Karpas-422 (cell line): ENCODE data around the gene TNK2. TPM values are rescaled to one million over a fixed set of nuclear protein-coding genes. Genes with fewer than 3 reads are reported as not detected.
"Not testable (repeated sequence)": the region's sequence is repeated elsewhere in the genome, so short reads cannot be mapped to it uniquely, and the experiment has no call there.

Experiments used
- DNase-seq: peaks from one replicate; pipeline ENCODE4 v3.0.0-alpha.2; 2015
- H2AFZ ChIP-seq: fragments of 200-600 bp; sonication (generic); 2 replicates; pipeline ENCODE4 v1.6.1; 2014; ENCODE audit warnings: antibody characterized with exemption, low read length, mixed read lengths
- H3K27ac ChIP-seq: fragments of 200-600 bp; sonication (generic); 2 replicates; pipeline ENCODE4 v1.5.1; 2014; ENCODE audit warnings: mild to moderate bottlenecking, low read length, moderate library complexity
- H3K27me3 ChIP-seq: fragments of 200-600 bp; sonication (generic); 2 replicates; pipeline ENCODE4 v1.6.1; 2014; ENCODE audit warnings: low read length, mixed read lengths
- H3K36me3 ChIP-seq: fragments of 200-600 bp; sonication (generic); 2 replicates; pipeline ENCODE4 v1.6.1; 2014; ENCODE audit warnings: low read length, mixed read lengths; ENCODE audit not compliant: insufficient read depth
- H3K4me1 ChIP-seq: fragments of 200-600 bp; sonication (generic); 2 replicates; pipeline ENCODE4 v1.6.1; 2014; ENCODE audit warnings: mild to moderate bottlenecking, low read length, mixed read lengths
- H3K4me2 ChIP-seq: fragments of 200-600 bp; sonication (generic); 2 replicates; pipeline ENCODE4 v1.6.1; 2014; ENCODE audit warnings: low read length, low read depth, mild to moderate bottlenecking; ENCODE audit not compliant: poor library complexity, severe bottlenecking
- H3K4me3 ChIP-seq: fragments of 200-600 bp; sonication (generic); 2 replicates; pipeline ENCODE4 v1.5.1; 2014; ENCODE audit warnings: mild to moderate bottlenecking, antibody characterized with exemption, low read length, mixed read lengths
- H3K79me2 ChIP-seq: fragments of 200-600 bp; sonication (generic); 2 replicates; pipeline ENCODE4 v1.6.1; 2014; ENCODE audit warnings: mild to moderate bottlenecking, low read length, mixed read lengths
- H3K9ac ChIP-seq: fragments of 200-600 bp; sonication (generic); 2 replicates; pipeline ENCODE4 v1.6.0; 2014; ENCODE audit warnings: low read length
- H3K9me2 ChIP-seq: fragments of 200-600 bp; sonication (generic), shearing (Covaris generic); replicated peaks from 2 replicates; pipeline ENCODE4 v1.6.0; 2014; ENCODE audit warnings: mild to moderate bottlenecking, low read length, moderate library complexity; ENCODE audit not compliant: insufficient read depth
- H3K9me3 ChIP-seq: fragments of 300-700, 200-600 bp; sonication (generic); 2 replicates; pipeline ENCODE4 v1.6.1; 2014; ENCODE audit warnings: low read length, mixed read lengths
- H4K20me1 ChIP-seq: fragments of 200-600 bp; sonication (generic); 2 replicates; pipeline ENCODE4 v1.6.1; 2014; ENCODE audit warnings: mild to moderate bottlenecking, antibody characterized with exemption, low read length, low read depth; ENCODE audit not compliant: insufficient read depth
- total RNA-seq: library from RNA; depleted of rRNA; stranded (reverse); fragments of >200 nt; shearing (Covaris generic); gene quantifications from 2 replicates; pipeline ENCODE4 v1.2.3, GENCODE V29; 2014; ENCODE audit warnings: low replicate concordance

The TNK2 gene
- total RNA-seq, 1 experiment from 2014 or later = 25.5 TPM

DNA sequence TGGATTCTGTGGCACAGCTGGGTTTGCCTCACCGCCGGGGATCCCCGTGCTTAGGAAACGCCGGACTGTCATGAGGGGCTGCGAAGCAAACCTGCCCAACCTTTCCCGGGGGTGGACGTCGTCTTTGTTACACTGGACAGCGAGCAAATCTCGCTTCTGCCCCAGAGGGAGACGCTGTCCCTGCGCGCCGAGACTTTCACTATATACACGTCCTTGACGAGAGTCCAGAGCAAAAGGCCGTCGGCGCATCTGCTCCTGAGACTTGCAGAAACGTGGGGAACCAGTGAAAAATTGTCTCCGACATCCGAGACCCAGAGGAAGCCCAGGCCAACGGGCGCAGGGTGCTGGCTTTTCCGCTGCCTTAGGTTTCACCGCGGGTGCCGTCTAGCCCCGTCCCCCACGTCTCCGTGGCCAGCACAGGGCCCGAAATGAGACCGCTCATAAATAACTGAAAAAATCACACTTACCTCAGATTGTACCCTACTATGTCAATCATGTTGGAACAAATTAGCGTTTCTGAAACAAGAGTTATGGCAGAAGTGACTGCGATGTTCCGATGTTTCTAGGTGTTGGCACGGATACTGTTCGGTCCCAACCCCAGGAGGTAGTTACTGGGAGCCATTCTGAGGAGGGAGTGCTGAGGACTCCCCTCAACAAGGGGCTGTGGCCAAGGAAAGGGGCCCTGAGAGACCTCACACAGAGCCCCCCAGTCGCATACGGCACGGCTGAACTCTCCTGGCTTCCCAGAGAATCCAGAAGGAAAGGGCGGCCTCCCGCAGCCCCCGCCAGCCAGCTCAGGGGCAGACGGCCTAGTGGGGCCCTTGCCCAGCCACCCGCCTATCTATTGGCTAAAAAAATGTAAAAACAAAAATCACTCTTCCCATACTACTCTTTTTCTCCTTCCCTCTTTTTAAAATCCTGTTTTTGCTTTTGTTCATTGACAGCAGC lies 82.2 kb downstream of the TNK2 start:
- DNase-seq = no peak
- H3K4me2 ChIP-seq = no peak overlapping the region
- no peak overlapping the region for H3K4me3 ChIP-seq
- no peaks in the 10 kb centered on the region for H3K9me3 ChIP-seq
- H3K27ac ChIP-seq = no peak overlapping the region
- no peaks in the 10 kb centered on the region for H3K36me3 ChIP-seq
- H3K27me3 ChIP-seq = no peaks in the 10 kb centered on the region
- H4K20me1 ChIP-seq = 0 out of 2 replicates have a peak, but pooled peaks cover 3% of the 10 kb centered on the region
- H3K4me1 ChIP-seq = peaks cover 6% of the 10 kb centered on the region; the same call in 1 of the 2 replicates
- no peak overlapping the region for H3K9ac ChIP-seq
- H3K79me2 ChIP-seq = no peaks in the 10 kb centered on the region
- H2AFZ ChIP-seq = no peak overlapping the region
- no peaks in the 10 kb centered on the region for H3K9me2 ChIP-seq

DNA sequence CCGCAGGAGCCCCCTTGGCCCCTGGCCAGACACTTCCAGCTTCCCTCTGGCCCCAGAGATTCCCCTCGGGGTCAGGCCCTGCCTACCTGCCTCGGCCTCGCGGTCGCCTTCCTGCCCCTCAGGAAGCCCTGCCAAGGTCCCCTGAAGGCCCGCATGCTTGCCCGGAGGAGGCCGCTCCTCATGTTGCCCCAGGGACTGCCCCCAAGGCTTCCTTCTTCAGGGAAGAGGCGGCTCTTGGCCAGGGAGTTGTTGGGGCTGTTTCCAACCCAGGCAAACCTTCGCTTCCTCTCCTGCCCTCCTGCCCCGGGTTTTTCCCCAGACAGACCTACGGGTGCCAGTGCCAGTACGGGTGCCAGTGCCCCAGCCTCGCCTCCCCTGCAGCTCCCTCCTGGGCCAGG lies 83.2 kb downstream of the TNK2 start:
- Histone ChIP-seq H2AFZ (no peak overlapping the region), H3K27me3 (no peaks in the 10 kb centered on the region), H3K4me2 (no peak overlapping the region)

DNA sequence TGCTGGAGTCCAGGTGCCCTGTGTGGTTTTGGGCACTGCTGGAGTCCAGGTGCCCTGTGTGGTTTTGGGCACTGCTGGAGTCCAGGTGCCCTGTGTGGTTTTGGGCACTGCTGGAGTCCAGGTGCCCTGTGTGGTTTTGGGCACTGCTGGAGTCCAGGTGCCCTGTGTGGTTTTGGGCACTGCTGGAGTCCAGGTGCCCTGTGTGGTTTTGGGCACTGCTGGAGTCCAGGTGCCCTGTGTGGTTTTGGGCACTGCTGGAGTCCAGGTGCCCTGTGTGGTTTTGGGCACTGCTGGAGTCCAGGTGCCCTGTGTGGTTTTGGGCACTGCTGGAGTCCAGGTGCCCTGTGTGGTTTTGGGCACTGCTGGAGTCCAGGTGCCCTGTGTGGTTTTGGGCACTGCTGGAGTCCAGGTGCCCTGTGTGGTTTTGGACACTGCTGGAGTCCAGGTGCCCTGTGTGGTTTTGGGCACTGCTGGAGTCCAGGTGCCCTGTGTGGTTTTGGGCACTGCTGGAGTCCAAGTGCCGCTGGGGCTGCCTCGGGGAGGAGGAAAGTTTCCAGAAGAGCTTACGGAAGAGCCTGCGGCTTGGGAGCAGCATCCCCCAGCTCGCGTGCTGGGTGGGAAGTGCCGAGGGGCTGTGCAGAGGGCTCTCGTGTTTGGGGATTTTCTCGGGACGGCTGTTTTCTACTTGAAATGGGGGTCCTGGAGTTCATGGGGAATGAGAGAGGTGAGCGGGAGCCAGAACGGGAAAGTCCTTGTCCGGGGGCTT lies 83.7 kb downstream of the TNK2 start:
- not testable (repeated sequence) for DNase-seq

More for the DNA sequence above, 83.2 kb downstream of the TNK2 start:
- Histone ChIP-seq H3K79me2 (no peaks in the 10 kb centered on the region), H3K4me3 (no peak overlapping the region), H3K36me3 (no peaks in the 10 kb centered on the region), H3K4me1 (peaks cover 4% of the 10 kb centered on the region; the same call in 1 of the 2 replicates), H3K9me3 (no peaks in the 10 kb centered on the region), H3K9me2 (no peaks in the 10 kb centered on the region), H4K20me1 (0 out of 2 replicates have a peak, but pooled peaks cover 3% of the 10 kb centered on the region), H3K27ac (no peak overlapping the region), H3K9ac (no peak overlapping the region)
- no peak for DNase-seq

DNA sequence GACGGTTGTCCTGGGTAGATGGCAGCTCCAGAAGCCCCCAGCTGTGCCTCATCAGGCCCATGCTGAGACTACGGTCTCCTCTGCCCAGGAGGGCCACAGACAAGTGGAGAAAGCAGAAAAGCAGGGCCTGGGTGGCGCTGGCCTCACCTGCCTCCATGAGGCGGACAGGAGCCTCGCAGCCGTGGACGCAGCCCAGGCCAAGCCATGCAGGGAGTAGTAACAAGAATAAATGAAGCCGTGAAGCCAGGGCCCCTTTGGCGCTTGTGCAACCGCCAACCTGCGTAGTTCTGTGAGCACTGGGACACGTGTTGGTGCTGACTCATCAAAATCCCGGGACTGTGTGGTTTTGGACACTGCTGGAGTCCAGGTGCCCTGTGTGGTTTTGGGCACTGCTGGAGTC lies 84.4 kb downstream of the TNK2 start:
- H2AFZ ChIP-seq = no peak overlapping the region
- no peak overlapping the region for H3K27ac ChIP-seq
- no peaks in the 10 kb centered on the region for H3K27me3 ChIP-seq
- no peaks in the 10 kb centered on the region for H3K79me2 ChIP-seq
- DNase-seq = no peak
- H4K20me1 ChIP-seq = 0 out of 2 replicates have a peak, but pooled peaks cover 3% of the 10 kb centered on the region
- no peaks in the 10 kb centered on the region for H3K4me1 ChIP-seq
- H3K9me2 ChIP-seq = no peaks in the 10 kb centered on the region
- no peaks in the 10 kb centered on the region for H3K36me3 ChIP-seq
- no peak overlapping the region for H3K4me2 ChIP-seq
- no peak overlapping the region for H3K4me3 ChIP-seq
- H3K9me3 ChIP-seq = no peaks in the 10 kb centered on the region
- no peak overlapping the region for H3K9ac ChIP-seq

More for the DNA sequence above, 83.7 kb downstream of the TNK2 start:
- H3K9ac ChIP-seq, H3K9me2 ChIP-seq, H3K4me1 ChIP-seq, H3K27ac ChIP-seq, H3K36me3 ChIP-seq, H3K27me3 ChIP-seq, H3K79me2 ChIP-seq, H3K4me3 ChIP-seq, H4K20me1 ChIP-seq, H3K4me2 ChIP-seq, H3K9me3 ChIP-seq, H2AFZ ChIP-seq: not testable (repeated sequence)

DNA sequence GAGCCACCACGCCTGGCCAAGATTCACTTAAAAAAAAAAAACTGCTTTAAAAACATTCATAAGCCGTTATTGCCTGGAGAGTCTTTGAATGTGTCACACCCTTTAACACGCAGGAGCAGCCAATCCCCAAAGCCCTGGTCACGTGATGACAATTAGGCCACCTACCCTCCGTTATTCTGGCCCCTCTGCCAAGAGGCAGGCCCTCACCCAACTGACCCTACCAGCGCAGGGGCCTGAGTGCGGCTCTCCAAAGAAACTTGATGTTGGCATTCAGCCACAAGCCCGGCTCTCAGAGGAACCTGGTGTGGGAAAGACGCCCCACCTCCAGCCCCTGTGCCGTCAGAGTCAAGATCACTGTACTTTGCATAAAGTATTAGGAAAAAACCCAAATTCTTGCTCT lies 85.1 kb downstream of the TNK2 start:
- no peaks in the 10 kb centered on the region for H3K27me3 ChIP-seq
- no peaks in the 10 kb centered on the region for H3K36me3 ChIP-seq
- H3K4me3 ChIP-seq = no peak overlapping the region
- no peaks in the 10 kb centered on the region for H3K79me2 ChIP-seq
- H2AFZ ChIP-seq = no peak overlapping the region
- no peak overlapping the region for H3K9ac ChIP-seq
- no peak for DNase-seq
- no peak overlapping the region for H3K27ac ChIP-seq
- no peaks in the 10 kb centered on the region for H3K9me3 ChIP-seq
- no peak overlapping the region for H3K4me2 ChIP-seq
- H3K4me1 ChIP-seq = no peaks in the 10 kb centered on the region
- H3K9me2 ChIP-seq = no peaks in the 10 kb centered on the region
- 0 out of 2 replicates have a peak, but pooled peaks cover 3% of the 10 kb centered on the region for H4K20me1 ChIP-seq

DNA sequence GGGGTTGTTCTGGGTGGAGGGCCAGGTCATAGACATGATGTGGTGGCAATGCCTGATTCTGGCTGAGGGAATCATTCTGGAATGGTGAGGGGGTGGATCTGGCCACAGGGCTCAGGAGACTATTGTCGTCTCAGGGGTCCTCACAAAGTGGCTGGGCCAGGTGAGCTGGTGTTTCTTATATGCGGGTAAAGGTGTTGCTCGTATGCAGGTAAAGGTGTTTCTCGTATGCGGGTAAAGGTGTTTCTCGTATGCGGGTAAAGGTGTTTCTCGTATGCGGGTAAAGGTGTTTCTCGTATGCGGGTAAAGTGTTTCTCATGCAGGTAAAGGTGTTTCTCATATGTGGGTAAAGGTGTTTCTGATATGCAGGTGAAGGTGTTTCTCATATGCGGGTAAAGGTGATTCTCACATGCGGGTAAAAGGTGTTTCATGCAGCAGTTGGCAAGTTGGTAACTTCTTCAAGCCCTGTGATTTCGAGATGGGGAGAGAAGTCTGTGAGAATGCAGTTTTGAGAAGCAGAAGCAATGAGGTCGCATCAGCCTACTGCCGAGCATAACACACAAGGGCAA lies 86.1 kb downstream of the TNK2 start:
- H3K9ac ChIP-seq = no peak overlapping the region
- no peaks in the 10 kb centered on the region for H3K27me3 ChIP-seq
- no peak for DNase-seq
- no peaks in the 10 kb centered on the region for H3K79me2 ChIP-seq
- H2AFZ ChIP-seq = no peak overlapping the region
- H3K36me3 ChIP-seq = no peaks in the 10 kb centered on the region
- no peak overlapping the region for H3K4me2 ChIP-seq
- H3K4me3 ChIP-seq = no peak overlapping the region
- H3K4me1 ChIP-seq = no peaks in the 10 kb centered on the region
- no peaks in the 10 kb centered on the region for H3K9me3 ChIP-seq
- H4K20me1 ChIP-seq = 0 out of 2 replicates have a peak, but pooled peaks cover 3% of the 10 kb centered on the region
- H3K27ac ChIP-seq = no peak overlapping the region
- H3K9me2 ChIP-seq = no peaks in the 10 kb centered on the region

- no peaks in the 10 kb centered on the region for H3K9me3 ChIP-seq
- no peak overlapping the region for H3K4me2 ChIP-seq
- H3K4me1 ChIP-seq = no peaks in the 10 kb centered on the region
- no peak overlapping the region for H3K4me3 ChIP-seq
- H3K9ac ChIP-seq = no peak overlapping the region
- no peak overlapping the region for H3K27ac ChIP-seq
- no peak for DNase-seq
- no peaks in the 10 kb centered on the region for H3K27me3 ChIP-seq
- no peak overlapping the region for H2AFZ ChIP-seq
- no peaks in the 10 kb centered on the region for H3K36me3 ChIP-seq
- 0 out of 2 replicates have a peak, but pooled peaks cover 3% of the 10 kb centered on the region for H4K20me1 ChIP-seq
- no peaks in the 10 kb centered on the region for H3K9me2 ChIP-seq
- no peaks in the 10 kb centered on the region for H3K79me2 ChIP-seq
Measured at GRCh38 chr3:195821403-195822130, 86.8 kb downstream of the TNK2 start.
